Activated CD4-positive, alpha-beta memory T cell treated with anti-CD3 and anti-CD28 coated beads, Interleukin-2, amount 10 ng/mL, durations not matched to agents 7 days and 5 days (primary cell): ENCODE measurements around the gene STPG3. TPM values are rescaled to one million over a fixed set of nuclear protein-coding genes. Genes with fewer than 3 reads are reported as not detected.

Experiments
- CTCF ChIA-PET: fragments of 350-600 bp; sonication (Branson Sonifier 250); formaldehyde crosslinking; loops from one replicate; lab custom pipeline; 2021; ENCODE audit warnings: antibody characterized with exemption, inconsistent platforms; lab: Charles Lee
- POLR2A ChIA-PET: fragments of 350-600 bp; sonication (Branson Sonifier 250); formaldehyde crosslinking; loops from one replicate; lab custom pipeline; 2021; ENCODE audit warnings: antibody characterized with exemption; lab: Charles Lee
- DNase-seq: peaks from one replicate; pipeline ENCODE4 v3.0.0-alpha.2; 2020
- H3K27ac Mint-ChIP-seq: one replicate; pipeline ENCODE4 v1.8.0; 2021; ENCODE audit warnings: mild to moderate bottlenecking, mixed read lengths
- H3K27me3 Mint-ChIP-seq: one replicate; pipeline ENCODE4 v1.8.0; 2021; ENCODE audit warnings: mixed read lengths
- H3K36me3 Mint-ChIP-seq: one replicate; pipeline ENCODE4 v1.8.0; 2021; ENCODE audit warnings: low read depth, mixed read lengths
- H3K4me1 Mint-ChIP-seq: one replicate; pipeline ENCODE4 v1.8.0; 2021; ENCODE audit warnings: mixed read lengths
- H3K4me3 Mint-ChIP-seq: one replicate; pipeline ENCODE4 v1.8.0; 2021; ENCODE audit warnings: mild to moderate bottlenecking, mixed read lengths
- H3K9me3 Mint-ChIP-seq: one replicate; pipeline ENCODE4 v1.8.0; 2021; ENCODE audit warnings: mixed read lengths
- total RNA-seq, 2 experiments: library from RNA; stranded (reverse); gene quantifications; one replicate each; pipeline ENCODE4 v1.2.3, GENCODE V29; 2021

The STPG3 gene
- total RNA-seq, 2 experiments from 2014 or later = not detected

DNA sequence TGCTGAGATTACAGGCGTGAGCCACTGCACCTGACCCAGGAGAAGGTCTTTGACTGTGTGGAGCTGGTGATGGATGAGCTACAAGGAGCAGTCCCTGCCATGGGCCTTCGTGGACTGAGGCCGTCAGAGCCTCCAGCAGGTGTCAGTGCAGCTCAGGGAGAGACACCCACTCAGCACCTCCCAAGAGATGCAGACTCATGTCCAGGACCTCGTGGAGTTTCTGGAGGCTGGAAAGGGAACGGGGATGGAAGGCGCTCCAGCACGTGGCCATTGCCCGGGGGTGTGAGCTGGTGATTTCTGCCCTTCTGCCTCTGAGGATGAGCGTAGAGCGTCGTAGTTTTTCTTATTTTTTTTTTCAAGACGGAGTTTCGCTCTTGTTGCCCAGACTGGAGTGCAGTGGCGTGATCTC, 35.9 kb downstream of the STPG3 start:
- H3K9me3 Mint-ChIP-seq = no peaks in the 10 kb centered on the region
- H3K27me3 Mint-ChIP-seq = peaks cover 4% of the 10 kb centered on the region
- ChIA-PET POLR2A (interaction anchor here (1.2 kb wide), 2 partner anchors 9 to 46 kb away, joined by 4 to 8 read pairs; partner anchors contain the start of genes TOR4A and TUBB4B), CTCF (interaction anchor here (0.7 to 1.7 kb wide), 12 partner anchors 10 to 383 kb away, joined by 3 to 9 read pairs (median 3); partner anchors contain the start of genes NRARP and TOR4A)
- H3K27ac Mint-ChIP-seq = no peak overlapping the region
- peaks cover 8% of the 10 kb centered on the region for H3K4me1 Mint-ChIP-seq
- H3K4me3 Mint-ChIP-seq = no peak overlapping the region
- H3K36me3 Mint-ChIP-seq = peaks cover 4% of the 10 kb centered on the region
- peak; percentile 50 for DNase-seq

DNA sequence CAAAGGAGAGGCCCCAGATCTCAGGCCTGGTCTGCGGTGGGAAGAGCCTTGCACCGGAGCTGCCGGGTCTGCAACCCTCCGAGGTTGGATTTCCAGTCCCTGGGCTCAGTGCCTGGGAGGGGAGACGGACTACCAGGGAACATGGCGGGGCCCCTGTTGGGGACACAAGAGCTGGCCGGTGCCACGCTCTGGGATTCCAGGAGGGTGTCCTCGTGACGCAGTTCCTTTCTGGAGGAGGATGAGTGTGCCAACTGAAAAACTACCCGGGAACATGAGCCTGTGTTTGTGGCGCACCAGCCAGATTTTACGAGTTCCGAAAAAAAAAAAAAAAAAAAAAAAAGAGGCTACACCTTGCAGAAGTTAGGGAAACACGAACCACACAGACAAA, 42.0 kb downstream of the STPG3 start:
- ChIA-PET POLR2A (no interaction called here), CTCF (no interaction called here)
- Mint-ChIP-seq H3K27me3 (peaks cover 28% of the 10 kb centered on the region), H3K9me3 (no peaks in the 10 kb centered on the region), H3K36me3 (no peaks in the 10 kb centered on the region), H3K4me3 (no peak overlapping the region), H3K27ac (no peak overlapping the region), H3K4me1 (peaks cover 7% of the 10 kb centered on the region)
- DNase-seq = no peak

DNA sequence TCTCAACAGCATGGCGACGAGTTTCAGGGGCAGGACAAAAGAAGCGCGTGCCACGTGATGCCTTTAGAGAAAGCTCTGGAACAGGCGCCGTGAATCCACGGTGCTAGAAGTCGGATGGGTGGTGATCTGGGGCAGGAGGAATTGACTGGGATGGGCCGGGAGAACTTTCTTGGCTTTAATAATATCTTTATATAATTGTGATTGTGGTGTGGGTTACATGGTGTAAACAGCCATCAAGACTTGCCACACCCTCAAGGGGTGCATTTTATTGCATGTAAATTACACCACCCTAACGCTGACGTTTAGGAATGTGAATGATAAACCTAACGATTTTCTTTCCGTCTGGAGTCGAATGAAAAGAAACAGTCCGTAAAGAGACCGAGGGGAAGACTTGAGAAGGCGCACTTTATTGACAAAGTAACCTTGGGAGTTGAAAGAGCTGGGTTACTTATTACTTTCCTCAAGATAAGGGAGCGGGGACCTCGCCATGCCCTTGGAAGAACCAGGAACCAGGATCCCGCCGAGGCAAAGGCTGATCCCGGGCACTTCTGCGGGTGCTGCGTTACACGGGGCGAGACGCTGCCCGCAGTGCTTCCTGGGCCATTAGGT, 42.5 kb downstream of the STPG3 start:
- peaks cover 7% of the 10 kb centered on the region for H3K4me1 Mint-ChIP-seq
- H3K36me3 Mint-ChIP-seq = no peaks in the 10 kb centered on the region
- no peak for DNase-seq
- no peaks in the 10 kb centered on the region for H3K9me3 Mint-ChIP-seq
- POLR2A ChIA-PET = interaction anchor here (1.3 kb wide), 1 partner anchor 53 kb away, joined by 3 read pairs; the partner anchor contains the start of gene TUBB4B
- CTCF ChIA-PET = interaction anchor here (0.7 kb wide), 1 partner anchor 8 kb away, joined by 3 read pairs; the partner anchor contains the start of gene NRARP
- no peak overlapping the region for H3K27ac Mint-ChIP-seq
- peaks cover 33% of the 10 kb centered on the region for H3K27me3 Mint-ChIP-seq
- H3K4me3 Mint-ChIP-seq = no peak overlapping the region

DNA sequence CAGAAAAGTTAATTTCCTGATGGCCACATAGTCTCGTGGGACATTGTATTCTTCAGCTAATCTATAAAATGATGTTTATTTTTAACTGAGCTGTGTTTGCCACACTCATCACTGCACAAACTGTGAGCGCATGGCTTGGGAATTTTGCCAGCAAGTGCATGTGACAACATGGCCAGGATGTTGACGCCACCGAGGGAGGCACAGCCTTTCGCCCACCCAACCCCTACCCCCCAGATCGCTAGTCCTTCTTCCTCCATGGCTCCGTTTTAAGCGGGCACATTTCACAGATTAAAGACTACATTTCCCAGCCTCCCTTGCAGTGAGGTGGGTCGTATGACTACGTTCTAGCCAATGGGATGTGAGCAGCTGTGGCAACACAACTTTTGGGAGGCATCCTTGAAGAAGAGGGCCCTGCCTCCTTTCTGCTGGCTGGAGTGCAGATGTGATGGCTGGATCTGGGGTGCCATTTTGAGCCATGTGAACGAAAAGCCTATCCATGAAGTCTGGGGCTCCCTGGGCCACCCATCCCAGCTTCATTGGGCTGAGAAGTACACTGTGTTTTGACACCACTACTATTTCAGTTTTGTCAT, 43.1 kb downstream of the STPG3 start:
- peaks cover 7% of the 10 kb centered on the region for H3K4me1 Mint-ChIP-seq
- DNase-seq = no peak
- no peak overlapping the region for H3K4me3 Mint-ChIP-seq
- H3K27me3 Mint-ChIP-seq = peaks cover 37% of the 10 kb centered on the region
- no peak overlapping the region for H3K27ac Mint-ChIP-seq
- CTCF ChIA-PET = interaction anchor here (0.7 kb wide), 1 partner anchor 8 kb away, joined by 3 read pairs; the partner anchor contains the start of gene NRARP
- no peaks in the 10 kb centered on the region for H3K36me3 Mint-ChIP-seq
- POLR2A ChIA-PET = interaction anchor here (1.3 kb wide), 1 partner anchor 53 kb away, joined by 3 read pairs; the partner anchor contains the start of gene TUBB4B
- no peaks in the 10 kb centered on the region for H3K9me3 Mint-ChIP-seq

DNA sequence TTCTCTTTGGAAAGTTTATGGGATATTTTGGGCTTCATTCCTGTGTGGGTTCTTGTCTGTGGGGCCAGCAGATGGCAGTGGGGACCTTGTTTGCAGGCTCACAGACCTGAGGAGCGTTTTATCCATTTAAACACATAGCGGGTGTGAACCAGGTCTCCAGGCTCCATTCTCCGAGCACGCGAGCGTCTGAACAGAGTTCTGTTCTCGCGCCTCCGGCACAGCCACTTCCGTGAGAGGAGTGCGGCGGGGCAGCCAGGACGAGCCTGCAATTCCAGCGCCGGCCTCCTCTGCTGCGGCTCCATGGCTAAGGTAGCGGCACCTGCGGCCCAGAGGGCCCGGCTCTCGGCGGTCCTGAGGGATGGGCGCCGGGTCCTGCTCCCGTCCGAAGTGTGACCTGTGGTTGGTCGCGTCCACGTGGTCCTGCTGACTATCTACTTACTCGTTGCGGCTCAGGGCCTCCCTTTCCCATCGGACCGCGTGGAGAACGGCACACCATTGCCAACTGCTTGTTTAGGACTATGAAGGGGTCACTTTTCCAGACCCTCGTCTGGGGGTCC, 43.7 kb downstream of the STPG3 start:
- Mint-ChIP-seq H3K4me1 (peaks cover 7% of the 10 kb centered on the region), H3K4me3 (no peak overlapping the region), H3K27me3 (peaks cover 41% of the 10 kb centered on the region), H3K36me3 (no peaks in the 10 kb centered on the region), H3K27ac (no peak overlapping the region), H3K9me3 (no peaks in the 10 kb centered on the region)
- ChIA-PET POLR2A (interaction anchor here (1.3 kb wide), 1 partner anchor 54 kb away, joined by 3 read pairs; the partner anchor contains the start of gene TUBB4B), CTCF (no interaction called here)
- no peak for DNase-seq

DNA sequence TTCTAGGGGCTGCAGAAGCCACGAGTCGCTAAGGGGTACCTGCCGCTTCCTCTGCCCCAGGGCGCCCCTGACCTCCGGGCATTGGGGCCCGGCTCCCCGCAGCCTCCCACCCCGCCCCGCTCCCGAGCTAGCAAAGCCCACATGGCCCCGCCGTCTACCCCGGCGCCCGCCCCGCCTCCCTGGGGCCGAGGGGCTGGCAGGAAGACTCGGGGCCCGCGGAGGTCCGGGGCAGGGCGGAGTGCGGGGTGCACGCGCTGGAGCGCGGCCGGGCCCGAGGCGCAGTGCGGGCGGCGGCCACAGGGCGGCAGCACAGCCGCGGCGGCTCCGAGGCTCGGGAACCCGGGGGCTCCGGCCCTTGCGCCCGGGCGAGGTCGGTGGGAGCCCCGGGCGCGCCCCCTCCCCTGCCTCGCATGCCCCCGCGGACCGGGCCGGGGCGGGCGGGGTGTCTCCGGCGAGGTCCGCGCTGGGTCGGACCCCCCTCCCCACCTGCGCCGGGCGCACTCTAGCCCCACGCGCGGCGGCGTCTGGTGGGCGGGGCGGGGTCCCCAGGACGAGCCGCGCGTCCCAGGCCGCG, 44.2 kb downstream of the STPG3 start:
- H3K36me3 Mint-ChIP-seq = no peaks in the 10 kb centered on the region
- ChIA-PET POLR2A (no interaction called here), CTCF (no interaction called here)
- no peak overlapping the region for H3K4me3 Mint-ChIP-seq
- H3K27ac Mint-ChIP-seq = no peak overlapping the region
- peaks cover 45% of the 10 kb centered on the region for H3K27me3 Mint-ChIP-seq
- peaks cover 10% of the 10 kb centered on the region for H3K4me1 Mint-ChIP-seq
- peak; percentile 51 for DNase-seq
- no peaks in the 10 kb centered on the region for H3K9me3 Mint-ChIP-seq

DNA sequence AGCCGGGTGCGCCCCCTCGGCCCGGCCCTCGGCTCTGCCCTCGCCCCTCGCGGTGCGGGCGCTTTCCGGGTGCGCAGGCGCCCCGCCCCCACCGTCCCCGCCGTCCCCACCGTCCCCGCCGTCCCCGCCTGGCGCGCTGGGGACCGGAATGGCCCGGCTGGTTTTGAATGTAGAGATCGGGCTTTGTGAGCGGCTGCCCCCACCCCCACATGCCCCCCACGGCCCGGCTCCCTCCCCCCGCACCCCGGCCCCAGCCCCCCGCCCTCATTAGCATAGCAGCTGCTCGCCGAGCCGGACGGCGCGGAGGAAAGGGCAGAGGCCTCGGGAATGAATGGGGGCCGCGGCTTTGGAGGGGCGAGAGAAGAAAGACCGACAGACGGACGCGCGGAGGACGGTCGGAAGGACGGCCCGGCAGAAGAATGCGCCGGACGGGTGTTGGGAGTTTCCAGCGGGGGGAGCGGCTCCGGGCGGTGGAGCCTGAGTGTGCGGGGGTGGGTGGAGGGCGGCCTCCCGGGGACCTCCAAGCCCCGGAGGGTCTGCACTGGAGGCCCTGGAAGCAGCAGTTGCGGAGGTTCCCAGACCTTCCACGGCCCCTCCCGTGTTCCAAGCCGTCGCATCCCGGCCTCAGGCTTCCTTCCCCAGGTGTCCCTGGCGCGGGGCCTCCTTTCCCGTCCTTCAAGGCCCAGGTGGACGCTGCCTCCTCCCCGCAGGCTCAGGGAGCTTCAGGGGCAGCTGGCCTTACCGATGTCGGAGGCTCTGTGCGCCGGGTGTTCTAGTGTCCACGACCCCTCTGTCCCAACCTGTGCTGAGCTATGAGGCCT, 45.0 kb downstream of the STPG3 start:
- Mint-ChIP-seq H3K4me3 (peak overlapping the region; percentile 58), H3K36me3 (no peaks in the 10 kb centered on the region), H3K4me1 (peaks cover 13% of the 10 kb centered on the region), H3K27ac (no peak overlapping the region), H3K9me3 (no peaks in the 10 kb centered on the region), H3K27me3 (peaks cover 48% of the 10 kb centered on the region)
- CTCF ChIA-PET = no interaction called here
- no peak for DNase-seq
- POLR2A ChIA-PET = no interaction called here

DNA sequence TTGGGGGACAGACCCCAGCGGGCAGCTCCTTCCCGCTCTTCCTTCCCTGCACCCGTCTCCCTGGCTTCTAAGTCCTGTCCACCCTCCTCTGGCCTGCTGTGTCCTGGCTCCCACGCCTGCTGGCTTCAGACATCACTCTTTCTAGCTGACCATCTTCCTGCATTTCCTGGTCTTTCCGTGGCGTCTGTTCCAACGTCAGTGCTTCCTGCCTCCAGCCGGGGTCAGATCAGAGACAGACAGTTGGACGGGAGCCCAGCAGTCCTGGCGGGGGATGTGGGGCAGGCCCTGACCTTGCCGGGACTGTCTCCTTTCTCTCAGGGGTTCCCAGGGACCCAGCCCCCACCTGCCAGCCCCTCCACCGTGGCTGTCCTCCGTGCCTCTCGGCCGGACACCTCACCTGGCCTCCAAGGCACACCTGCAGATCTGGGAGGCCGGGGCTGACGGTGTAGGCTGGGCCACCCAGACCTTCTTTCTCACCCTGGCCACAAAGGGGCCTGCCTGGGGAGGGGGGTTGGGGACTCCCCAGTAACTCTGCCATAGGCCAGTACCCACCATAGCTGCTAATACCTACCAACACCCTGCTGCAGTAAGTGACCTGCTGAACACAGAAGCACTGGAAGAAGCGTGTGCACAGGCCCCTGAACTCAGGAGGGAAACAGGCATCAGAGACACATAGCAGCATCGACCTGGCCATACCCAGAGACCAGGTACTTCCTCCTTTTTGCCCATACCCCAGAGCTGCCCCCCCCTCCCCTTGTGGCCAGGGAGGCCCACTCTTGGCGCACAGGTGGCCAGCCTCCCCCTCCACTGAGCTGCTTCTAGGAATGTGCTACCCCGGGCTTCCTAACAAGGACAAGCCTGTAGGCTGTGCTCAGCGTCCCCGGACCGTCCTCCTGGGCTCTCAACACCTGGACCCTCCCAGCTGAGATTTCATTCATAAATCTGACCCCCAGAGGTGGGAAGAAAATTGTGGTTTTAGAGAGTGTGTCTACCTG, 45.9 kb downstream of the STPG3 start:
- POLR2A ChIA-PET = interaction anchor here (0.7 kb wide), 1 partner anchor 19 kb away, joined by 3 read pairs; the partner anchor contains the start of gene TOR4A

DNA sequence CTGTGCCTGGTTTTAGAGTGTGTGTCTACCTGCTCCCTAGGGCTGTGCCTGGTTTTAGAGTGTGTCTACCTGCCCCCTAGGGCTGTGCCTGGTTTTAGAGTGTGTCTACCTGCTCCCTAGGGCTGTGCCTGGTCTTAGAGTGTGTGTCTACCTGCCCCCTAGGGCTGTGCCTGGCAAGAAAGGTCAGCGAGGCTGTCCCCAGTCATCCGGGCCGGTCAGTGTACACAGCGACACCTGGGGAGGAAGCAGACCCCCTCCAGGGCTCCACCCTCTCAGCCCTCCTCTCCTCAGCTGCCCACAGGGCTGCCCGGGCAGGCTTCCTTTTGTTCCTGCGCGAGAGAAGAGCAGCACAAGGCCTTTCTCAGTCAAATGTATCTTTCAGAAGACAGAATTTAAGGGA, 46.9 kb downstream of the STPG3 start:
- Mint-ChIP-seq H3K4me3 (no peak overlapping the region), H3K27me3 (peaks cover 51% of the 10 kb centered on the region), H3K27ac (no peak overlapping the region), H3K4me1 (peaks cover 16% of the 10 kb centered on the region), H3K36me3 (no peaks in the 10 kb centered on the region), H3K9me3 (no peaks in the 10 kb centered on the region)
- ChIA-PET CTCF (no interaction called here), POLR2A (no interaction called here)
- DNase-seq = no peak

More for the DNA sequence above, 45.9 kb downstream of the STPG3 start:
- no peaks in the 10 kb centered on the region for H3K36me3 Mint-ChIP-seq
- CTCF ChIA-PET = no interaction called here
- no peaks in the 10 kb centered on the region for H3K9me3 Mint-ChIP-seq
- peaks cover 51% of the 10 kb centered on the region for H3K27me3 Mint-ChIP-seq
- no peak for DNase-seq
- peaks cover 16% of the 10 kb centered on the region for H3K4me1 Mint-ChIP-seq
- H3K4me3 Mint-ChIP-seq = peak overlapping the region; percentile 58
- H3K27ac Mint-ChIP-seq = no peak overlapping the region

DNA sequence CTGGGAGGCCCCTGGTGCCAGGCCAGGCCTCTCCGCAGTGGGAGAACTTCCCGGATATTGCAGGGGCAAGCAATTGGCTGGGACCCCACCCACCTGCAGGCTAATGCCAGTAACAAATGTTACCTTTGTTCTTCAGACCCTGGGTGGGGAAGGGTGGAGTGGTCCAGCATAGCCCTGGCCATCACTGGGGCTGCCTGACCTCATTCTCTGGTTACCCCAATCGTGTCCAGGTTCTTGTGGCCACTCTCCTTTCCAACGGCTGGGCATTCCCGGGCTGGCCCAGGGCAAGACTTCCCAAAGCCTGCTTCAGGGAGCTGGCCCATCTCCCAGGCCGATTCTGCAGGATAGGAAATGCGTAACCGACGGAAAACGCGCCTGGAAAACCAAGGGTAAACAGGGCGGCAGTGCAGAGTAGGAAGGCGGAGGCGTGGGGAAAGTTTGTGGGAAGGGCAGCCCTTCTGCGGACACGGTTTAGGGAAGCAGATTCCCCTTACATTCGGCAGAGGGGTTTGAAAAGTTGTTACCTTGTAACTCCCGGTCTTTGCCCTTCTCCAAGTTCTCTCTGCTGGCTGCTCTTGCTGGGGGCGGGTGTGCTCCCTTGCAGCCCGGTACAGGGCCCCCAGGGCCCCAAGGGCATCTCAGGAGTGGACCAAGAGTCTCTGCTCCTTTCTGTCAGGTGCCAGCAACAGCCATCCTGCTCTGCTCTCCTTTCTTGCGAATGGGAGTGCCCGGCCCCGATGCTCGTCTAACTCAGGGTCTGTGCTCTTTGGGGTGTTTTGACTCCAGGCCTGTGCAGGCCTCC, 47.5 kb downstream of the STPG3 start:
- H3K4me1 Mint-ChIP-seq = peaks cover 16% of the 10 kb centered on the region

DNA sequence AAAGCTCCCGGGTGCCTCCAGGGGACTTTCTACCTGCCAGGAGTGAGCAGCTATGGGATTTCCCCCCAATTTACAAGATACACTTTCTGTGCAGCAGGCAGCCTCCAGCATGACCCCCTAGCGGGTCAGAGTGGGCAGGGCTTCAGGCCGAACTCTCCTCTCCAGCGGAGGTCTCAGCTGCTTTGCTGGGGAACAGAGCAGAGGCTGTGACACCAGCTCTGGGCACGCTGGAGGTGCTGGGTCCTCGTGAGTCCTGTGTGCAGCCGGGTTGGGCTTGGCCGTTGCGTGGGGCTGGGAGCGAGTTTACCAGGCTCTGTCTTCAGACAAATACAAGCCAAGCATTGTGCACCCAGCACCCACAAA, 48.1 kb downstream of the STPG3 start:
- no peaks in the 10 kb centered on the region for H3K9me3 Mint-ChIP-seq
- no peak overlapping the region for H3K27ac Mint-ChIP-seq
- CTCF ChIA-PET = interaction anchor here (0.7 kb wide), 1 partner anchor 147 kb away, joined by 3 read pairs; no protein-coding TSS in a partner anchor
- H3K36me3 Mint-ChIP-seq = no peaks in the 10 kb centered on the region
- H3K4me1 Mint-ChIP-seq = peaks cover 16% of the 10 kb centered on the region
- POLR2A ChIA-PET = no interaction called here
- no peak for DNase-seq
- no peak overlapping the region for H3K4me3 Mint-ChIP-seq
- peaks cover 44% of the 10 kb centered on the region for H3K27me3 Mint-ChIP-seq

More for the DNA sequence above, 47.5 kb downstream of the STPG3 start:
- no peak overlapping the region for H3K4me3 Mint-ChIP-seq
- H3K9me3 Mint-ChIP-seq = no peaks in the 10 kb centered on the region
- H3K27me3 Mint-ChIP-seq = peaks cover 49% of the 10 kb centered on the region
- ChIA-PET POLR2A (no interaction called here), CTCF (no interaction called here)
- no peak overlapping the region for H3K27ac Mint-ChIP-seq
- no peaks in the 10 kb centered on the region for H3K36me3 Mint-ChIP-seq
- DNase-seq = no peak
